HCT116 (cell line): ENCODE measurements around the gene ITGAD. TPM values are rescaled to one million over a fixed set of nuclear protein-coding genes. Genes with fewer than 3 reads are reported as not detected.

Experiments
- ATAC-seq: fragments of 200-7000 bp; cut with Tn5 transposase; 2 replicates; pipeline ENCODE4 v1.9.1; 2020; ENCODE audit warnings: mild to moderate bottlenecking, moderate library complexity
- BruUV-seq: library from RNA; stranded (reverse); fragments of 400-500 nt; replicated peaks from 2 replicates; lab custom pipeline; 2021; lab: Mats Ljungman, UMichigan
- CTCF ChIA-PET: fragments of 300-600 bp; sonication (Branson Sonifier 250); formaldehyde crosslinking; loops from one replicate; lab custom pipeline; 2021; ENCODE audit warnings: antibody characterized with exemption; lab: Charles Lee
- POLR2A ChIA-PET: fragments of 300-600, 350-600 bp; sonication (Branson Sonifier 250); formaldehyde crosslinking; loops from one replicate; lab custom pipeline; 2021; ENCODE audit warnings: antibody characterized with exemption; lab: Charles Lee
- RAD21 ChIA-PET, 2 experiments: fragments of 300-600 bp; sonication (Branson Sonifier 250); formaldehyde crosslinking; loops; one replicate each; lab custom pipeline; 2023; ENCODE audit warnings: low total read pairs in 2 of 2; ENCODE audit not compliant: uncharacterized antibody in 2 of 2, unreplicated experiment in 2 of 2, low non-redundant PET in 1 of 2; lab: Charles Lee
- DNase-seq: peaks from one replicate; pipeline ENCODE4 v3.0.0-alpha.2; 2010; ENCODE audit warnings: low read depth, low spot score
- H2AFZ ChIP-seq: fragments of 200-600 bp; shearing (Covaris generic), sonication (generic); 2 replicates; pipeline ENCODE4 v1.6.1; 2017; ENCODE audit warnings: low read depth, mixed run types, mixed read lengths, antibody characterized with exemption, low read length; ENCODE audit not compliant: poor library complexity, severe bottlenecking
- H3K27ac ChIP-seq: 2 replicates; pipeline ENCODE4 v1.5.1; 2012; ENCODE audit warnings: low read depth, low read length
- H3K27me3 ChIP-seq: fragments of 200-600 bp; sonication (generic); 2 replicates; pipeline ENCODE4 v1.6.1; 2016; ENCODE audit warnings: mixed run types, low read length, mixed read lengths; ENCODE audit not compliant: insufficient read depth
- H3K36me3 ChIP-seq, 2 experiments: fragments of 200-500 bp in 1 of 2; fragments of 200-600 bp in 1 of 2; sonication (Bioruptor generic) in 1 of 2; sonication (generic) in 1 of 2; 2 replicates each; pipeline versions ENCODE4 v1.5.1 to v1.6.1; 2014 to 2016; ENCODE audit warnings: low read length in 2 of 2, inconsistent platforms in 1 of 2, mixed read lengths in 1 of 2, mixed run types in 1 of 2; ENCODE audit not compliant: insufficient read depth in 2 of 2, control insufficient read depth in 1 of 2
- H3K4me1 ChIP-seq, 2 experiments: fragments of 200-600 bp in 1 of 2; sonication (generic) in 1 of 2; 2 replicates each; pipeline versions ENCODE4 v1.5.1 to v1.6.1; 2012 to 2017; ENCODE audit warnings: low read length in 2 of 2, inconsistent platforms in 1 of 2, mild to moderate bottlenecking in 1 of 2, mixed read lengths in 1 of 2, mixed run types in 1 of 2, moderate library complexity in 1 of 2; ENCODE audit not compliant: insufficient read depth in 2 of 2, control insufficient read depth in 1 of 2
- H3K4me2 ChIP-seq: fragments of 200-600 bp; sonication (generic); 2 replicates; pipeline ENCODE4 v1.6.1; 2017; ENCODE audit warnings: mixed run types, low read length, mixed read lengths
- H3K4me3 ChIP-seq, 2 experiments: fragments of 200-600 bp in 1 of 2; sonication (generic) in 1 of 2; replicated peaks in 1 of 2; 2 replicates each; pipeline ENCODE4 v1.5.1; 2011 to 2016; ENCODE audit warnings: low read length in 2 of 2, control low read depth in 1 of 2, low read depth in 1 of 2, mild to moderate bottlenecking in 1 of 2, mixed read lengths in 1 of 2, mixed run types in 1 of 2
- H3K79me2 ChIP-seq: fragments of 200-600 bp; sonication (generic); 2 replicates; pipeline ENCODE4 v1.6.1; 2017; ENCODE audit warnings: mild to moderate bottlenecking, mixed run types, low read length, moderate library complexity, mixed read lengths; ENCODE audit not compliant: insufficient read depth
- H3K9ac ChIP-seq: fragments of 200-600 bp; sonication (generic); 2 replicates; pipeline ENCODE4 v1.6.1; 2016; ENCODE audit warnings: low read length, mixed read lengths
- H3K9me2 ChIP-seq: fragments of 200-600 bp; sonication (generic), shearing (Covaris generic); 2 replicates; pipeline ENCODE4 v1.6.1; 2017; ENCODE audit warnings: mixed run types, mild to moderate bottlenecking, moderate library complexity; ENCODE audit not compliant: insufficient read depth
- H3K9me3 ChIP-seq, 2 experiments: fragments of 200-500 bp in 1 of 2; fragments of 200-600 bp in 1 of 2; sonication (Bioruptor generic) in 1 of 2; sonication (generic) in 1 of 2; 2 replicates each; pipeline ENCODE4 v1.6.1; 2014 to 2017; ENCODE audit warnings: low read length in 2 of 2, mixed read lengths in 2 of 2, inconsistent platforms in 1 of 2, low read depth in 1 of 2, mild to moderate bottlenecking in 1 of 2, mixed run types in 1 of 2, moderate library complexity in 1 of 2; ENCODE audit not compliant: control insufficient read depth in 1 of 2, insufficient read depth in 1 of 2
- H4K20me1 ChIP-seq: fragments of 200-600 bp; sonication (generic), shearing (Covaris generic); 2 replicates; pipeline ENCODE4 v1.6.1; 2017; ENCODE audit warnings: mixed run types, mild to moderate bottlenecking, moderate library complexity; ENCODE audit not compliant: insufficient read depth
- ATF3 ChIP-seq: IDR thresholded peaks from 2 replicates; pipeline ENCODE4 v1.6.1; 2012
- CTCF ChIP-seq, 3 experiments: fragments of 200-600 bp in 1 of 3; sonication (generic) in 1 of 3; IDR thresholded peaks in 2 of 3; conservative IDR thresholded peaks in 1 of 3; 2 replicates each; pipeline ENCODE4 v1.5.1; 2012 to 2017; ENCODE audit warnings: low read depth in 2 of 3, low read length in 2 of 3, antibody characterized with exemption in 1 of 3, borderline replicate concordance in 1 of 3, control low read depth in 1 of 3, mild to moderate bottlenecking in 1 of 3, mixed read lengths in 1 of 3, mixed run types in 1 of 3, moderate library complexity in 1 of 3; ENCODE audit not compliant: insufficient read depth in 1 of 3
- EGR1 ChIP-seq: IDR thresholded peaks from 2 replicates; pipeline ENCODE4 v1.6.1; 2012; ENCODE audit warnings: low read depth
- ELF1 ChIP-seq: IDR thresholded peaks from 2 replicates; pipeline ENCODE4 v1.6.1; 2012; ENCODE audit warnings: low read depth, borderline replicate concordance
- EZH2 ChIP-seq: fragments of 200-600 bp; sonication (generic); IDR thresholded peaks from 2 replicates; pipeline ENCODE4 v1.6.1; 2017; ENCODE audit warnings: antibody characterized with exemption, mixed run types
- EZH2phosphoT487 ChIP-seq: fragments of 200-600 bp; IDR thresholded peaks from 2 replicates; pipeline ENCODE4 v1.6.1; 2018; ENCODE audit warnings: antibody characterized with exemption, borderline replicate concordance
- JUND ChIP-seq: IDR thresholded peaks from 2 replicates; pipeline ENCODE4 v1.6.1; 2012
- POLR2A ChIP-seq: IDR thresholded peaks from 2 replicates; pipeline ENCODE4 v1.7.0; 2011; ENCODE audit warnings: borderline replicate concordance; ENCODE audit not compliant: insufficient read depth, insufficient read length; ENCODE audit errors: extremely low read depth
- POLR2AphosphoS5 ChIP-seq: IDR thresholded peaks from 2 replicates; pipeline ENCODE4 v1.6.1; 2011; ENCODE audit warnings: mild to moderate bottlenecking, low read depth, low read length, moderate library complexity
- RAD21 ChIP-seq: IDR thresholded peaks from 2 replicates; pipeline ENCODE4 v1.6.1; 2012; ENCODE audit warnings: low read depth, mild to moderate bottlenecking
- REST ChIP-seq: IDR thresholded peaks from 2 replicates; pipeline ENCODE4 v1.6.1; 2012; ENCODE audit warnings: low read depth
- SIN3A ChIP-seq: IDR thresholded peaks from 2 replicates; pipeline ENCODE4 v1.6.1; 2012; ENCODE audit warnings: low read depth
- SP1 ChIP-seq: IDR thresholded peaks from 2 replicates; pipeline ENCODE4 v1.6.1; 2012; ENCODE audit warnings: low read depth
- SRF ChIP-seq: IDR thresholded peaks from 2 replicates; pipeline ENCODE4 v1.6.1; 2012; ENCODE audit warnings: low read depth
- TCF7L2 ChIP-seq: IDR thresholded peaks from 2 replicates; pipeline ENCODE4 v1.7.0; 2011; ENCODE audit warnings: borderline replicate concordance, inconsistent platforms; ENCODE audit not compliant: insufficient read depth, insufficient read length; ENCODE audit errors: extremely low read depth
- ZBTB33 ChIP-seq: IDR thresholded peaks from 2 replicates; pipeline ENCODE4 v1.6.1; 2011; ENCODE audit warnings: mild to moderate bottlenecking, low read length, moderate library complexity; ENCODE audit not compliant: insufficient replicate concordance; ENCODE audit errors: extremely low read depth
- ZFX ChIP-seq: fragments of 450-650 bp; IDR thresholded peaks from 2 replicates; pipeline ENCODE4 v1.6.1; 2017
- ZNF274 ChIP-seq: fragments of 200-500 bp; sonication (Bioruptor generic); IDR thresholded peaks from 2 replicates; pipeline ENCODE4 v1.6.1; 2014; ENCODE audit warnings: mild to moderate bottlenecking, low read depth, low read length, inconsistent platforms
- intact Hi-C: fragments of 100-400 bp; cut with micrococcal nuclease; formaldehyde crosslinking; loops from 2 replicates; pipeline ENCODE4 v1.10.0; 2022
- total RNA-seq: library from RNA; stranded (reverse); gene quantifications from one replicate; pipeline ENCODE4 v1.2.1, GENCODE V29; 2021; ENCODE audit not compliant: unreplicated experiment

Gene ITGAD
- total RNA-seq, 1 experiment from 2014 or later, result 0.12 TPM

DNA sequence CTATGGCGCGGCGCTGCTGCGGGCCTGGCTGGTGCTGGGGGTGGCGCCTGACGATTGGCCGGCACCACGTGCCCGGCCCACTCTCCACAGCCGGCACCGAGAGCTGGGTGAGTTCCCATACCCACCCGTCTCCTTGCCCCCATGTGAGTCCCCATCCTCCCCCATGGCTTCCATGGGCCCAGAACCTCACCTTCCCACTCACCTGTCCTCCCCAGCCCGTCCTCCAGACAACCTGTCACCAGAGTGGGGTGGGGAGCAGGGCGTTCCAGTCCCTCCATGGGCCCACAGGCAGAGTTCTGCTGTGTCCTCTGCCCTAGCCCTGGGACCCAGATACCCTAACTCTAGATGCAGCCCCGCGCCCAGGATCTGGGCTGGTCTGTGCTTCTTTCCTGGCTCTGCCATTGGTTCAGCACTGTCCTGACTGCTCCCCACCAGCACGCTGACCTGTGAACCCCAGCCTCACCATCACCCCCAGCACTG is 71.7 kb downstream of the ITGAD start:
- Histone ChIP-seq H3K27me3 (no peaks in the 10 kb centered on the region), H3K4me2 (no peak overlapping the region), H3K4me3 (no peak overlapping the region), H3K9me3 (no peaks in the 10 kb centered on the region), H3K9me2 (no peaks in the 10 kb centered on the region), H4K20me1 (no peaks in the 10 kb centered on the region)
- no TSS peak for BruUV-seq
- intact Hi-C loops, result no loop called here
- CTCF ChIA-PET, result no interaction called here
- POLR2A ChIA-PET, result no interaction called here
- TF ChIP-seq POLR2AphosphoS5 (no peak), EGR1 (no peak), EZH2 (no peak), ZNF274 (no peak), REST (no peak), ELF1 (no peak), ZBTB33 (no peak), POLR2A (no peak), RAD21 (no peak), JUND (no peak), ZFX (no peak), TCF7L2 (no peak), SRF (no peak), EZH2phosphoT487 (no peak), SIN3A (no peak), SP1 (no peak), CTCF (IDR thresholded peaks at IDR 0.05 in 2 of 3, conservative IDR thresholded peaks at IDR 0.05 in 1 of 3; ENCODE audit: borderline replicate concordance in 1 of 3, insufficient read depth in 1 of 3, low read depth in 2 of 3, low read length in 2 of 3) (no peak), ATF3 (no peak)
- TF ChIP-seq, all 23 proteins: peak for 0
- H3K27ac ChIP-seq, result no peak overlapping the region
- no peaks in the 10 kb centered on the region for H3K36me3 ChIP-seq
- no peak overlapping the region for H3K9ac ChIP-seq
- ATAC-seq (no peak), DNase-seq (no peak)
- H3K79me2 ChIP-seq, result no peaks in the 10 kb centered on the region
- RAD21 ChIA-PET, result no interaction called here
- H2AFZ ChIP-seq, result no peak overlapping the region
- peaks cover 0 to 14% of the 10 kb centered on the region in 2 experiments; a peak in 2 of 4 replicates for H3K4me1 ChIP-seq
